Measurements from ENCODE around the gene RBM10.

DNA sequence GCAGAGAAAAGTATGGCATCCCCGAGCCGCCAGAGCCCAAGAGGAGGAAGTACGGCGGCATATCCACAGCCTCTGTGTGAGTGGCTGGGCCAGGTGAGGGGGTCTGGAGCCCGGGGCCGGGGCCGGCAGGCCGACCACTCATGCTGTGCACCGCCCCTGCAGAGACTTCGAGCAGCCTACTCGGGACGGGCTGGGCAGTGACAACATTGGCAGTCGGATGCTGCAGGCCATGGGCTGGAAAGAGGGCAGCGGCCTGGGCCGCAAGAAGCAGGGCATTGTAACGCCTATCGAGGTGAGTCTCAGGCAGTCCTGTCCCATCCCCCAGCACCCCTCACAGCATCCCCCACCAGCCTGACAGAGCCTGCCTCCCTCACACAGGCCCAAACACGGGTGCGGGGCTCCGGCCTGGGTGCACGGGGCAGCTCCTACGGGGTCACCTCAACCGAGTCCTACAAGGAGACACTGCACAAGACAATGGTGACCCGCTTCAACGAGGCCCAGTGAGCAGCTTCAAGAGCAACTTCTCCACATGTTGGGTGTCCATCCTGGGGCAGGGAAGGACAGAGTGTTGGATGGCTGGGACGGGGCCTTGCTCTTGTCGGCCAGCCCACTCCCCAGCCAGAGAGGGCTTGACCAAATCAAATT is 41.2 kb downstream of the RBM10 start:
- TF ChIP-seq ZNF274 (IDR thresholded peaks at IDR 0.05; ENCODE audit: low read depth, low read length) (no peak), SUZ12 (IDR thresholded peaks at IDR 0.05; ENCODE audit: extremely low read depth, insufficient read depth, insufficient read length) (no peak)
